GM19328 (cell line): ENCODE results near the gene JARID2.
"Not testable (repeated sequence)": the region's sequence is repeated elsewhere in the genome, so short reads cannot be mapped to it uniquely, and the experiment has no call there.

Source experiments
- ATAC-seq: cut with Tn5 transposase; IDR thresholded peaks from one replicate; pipeline ENCODE4 v1.9.1; 2021; ENCODE audit warnings: mild to moderate bottlenecking, moderate library complexity; ENCODE audit not compliant: unreplicated experiment

The JARID2 gene

GRCh38 chr6:15527838-15528617 is 282.2 kb downstream of the JARID2 start:
- ATAC-seq, result no peak

GRCh38 chr6:15528870-15529269 is 283.0 kb downstream of the JARID2 start:
- ATAC-seq, result no peak

- no peak for ATAC-seq
Observed at GRCh38 chr6:15530411-15530810, 284.5 kb downstream of the JARID2 start.

- ATAC-seq, result no peak
Observed at GRCh38 chr6:15531973-15532372, 286.1 kb downstream of the JARID2 start.

- ATAC-seq, result no peak
Observed at GRCh38 chr6:15533379-15534026, 287.6 kb downstream of the JARID2 start.

GRCh38 chr6:15534974-15535373 is 289.1 kb downstream of the JARID2 start:
- no peak for ATAC-seq

- ATAC-seq, result no peak
Observed at GRCh38 chr6:15535495-15536197, 289.8 kb downstream of the JARID2 start.

GRCh38 chr6:15536198-15536955 is 290.5 kb downstream of the JARID2 start:
- no peak for ATAC-seq

- no peak for ATAC-seq
Observed at GRCh38 chr6:15538106-15538505, 292.2 kb downstream of the JARID2 start.

- no peak for ATAC-seq
Observed at GRCh38 chr6:15538766-15539495, 293.1 kb downstream of the JARID2 start.

GRCh38 chr6:15539722-15540270 is 293.9 kb downstream of the JARID2 start:
- no peak for ATAC-seq

- ATAC-seq, result not testable (repeated sequence)
Observed at GRCh38 chr6:15543332-15543917, 297.6 kb downstream of the JARID2 start.

- no peak for ATAC-seq
Observed at GRCh38 chr6:15544321-15544900, 298.5 kb downstream of the JARID2 start.

- no peak for ATAC-seq
Observed at GRCh38 chr6:15546591-15546990, 300.7 kb downstream of the JARID2 start.

- ATAC-seq, result no peak
Observed at GRCh38 chr6:15547400-15547799, 301.5 kb downstream of the JARID2 start.

- no peak for ATAC-seq
Observed at GRCh38 chr6:15549371-15549770, 303.5 kb downstream of the JARID2 start.

- no peak for ATAC-seq
Observed at GRCh38 chr6:15550546-15551123, 304.8 kb downstream of the JARID2 start.

GRCh38 chr6:15551262-15551661 is 305.4 kb downstream of the JARID2 start:
- ATAC-seq, result no peak

GRCh38 chr6:15551798-15552197 is 305.9 kb downstream of the JARID2 start:
- no peak for ATAC-seq
